ENCODE data around the gene PTX4.

PTX4 gene

DNA sequence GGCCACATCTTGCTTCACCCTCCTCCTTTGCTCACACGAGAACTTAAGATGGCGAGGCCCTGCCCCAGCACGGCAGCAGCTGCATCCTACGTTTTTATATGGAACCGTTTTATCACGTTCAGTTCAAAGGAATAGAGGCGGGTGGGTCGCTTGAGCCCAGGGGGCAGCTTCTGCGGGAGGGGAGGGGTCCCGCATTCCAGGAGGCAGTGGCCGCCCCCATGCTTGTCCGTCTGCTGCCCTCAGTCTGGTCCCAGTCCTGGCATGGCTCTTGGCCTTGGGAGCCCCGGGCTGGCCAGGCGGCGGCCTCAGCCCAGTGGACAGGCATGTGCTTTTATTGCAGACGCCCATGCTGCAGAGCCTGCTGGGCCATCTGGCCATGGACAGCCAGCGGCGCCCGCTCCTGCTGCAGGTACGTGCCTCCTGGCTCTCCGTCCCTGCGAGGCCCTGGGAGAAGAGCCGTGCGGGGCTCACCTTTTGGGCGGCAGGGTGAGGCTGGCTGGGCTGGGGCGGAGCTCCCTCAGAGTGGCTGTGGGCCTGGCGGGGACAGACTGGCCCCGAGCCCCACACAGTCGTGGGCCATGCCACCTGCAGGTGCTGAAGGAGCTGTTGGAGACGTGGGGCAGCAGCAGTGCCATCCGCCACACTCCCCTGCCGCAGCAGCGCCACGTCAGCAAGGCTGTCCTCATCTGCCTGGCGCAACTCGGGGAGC, 11.2 kb upstream of the PTX4 start:
- DNase-seq = no peak

DNA sequence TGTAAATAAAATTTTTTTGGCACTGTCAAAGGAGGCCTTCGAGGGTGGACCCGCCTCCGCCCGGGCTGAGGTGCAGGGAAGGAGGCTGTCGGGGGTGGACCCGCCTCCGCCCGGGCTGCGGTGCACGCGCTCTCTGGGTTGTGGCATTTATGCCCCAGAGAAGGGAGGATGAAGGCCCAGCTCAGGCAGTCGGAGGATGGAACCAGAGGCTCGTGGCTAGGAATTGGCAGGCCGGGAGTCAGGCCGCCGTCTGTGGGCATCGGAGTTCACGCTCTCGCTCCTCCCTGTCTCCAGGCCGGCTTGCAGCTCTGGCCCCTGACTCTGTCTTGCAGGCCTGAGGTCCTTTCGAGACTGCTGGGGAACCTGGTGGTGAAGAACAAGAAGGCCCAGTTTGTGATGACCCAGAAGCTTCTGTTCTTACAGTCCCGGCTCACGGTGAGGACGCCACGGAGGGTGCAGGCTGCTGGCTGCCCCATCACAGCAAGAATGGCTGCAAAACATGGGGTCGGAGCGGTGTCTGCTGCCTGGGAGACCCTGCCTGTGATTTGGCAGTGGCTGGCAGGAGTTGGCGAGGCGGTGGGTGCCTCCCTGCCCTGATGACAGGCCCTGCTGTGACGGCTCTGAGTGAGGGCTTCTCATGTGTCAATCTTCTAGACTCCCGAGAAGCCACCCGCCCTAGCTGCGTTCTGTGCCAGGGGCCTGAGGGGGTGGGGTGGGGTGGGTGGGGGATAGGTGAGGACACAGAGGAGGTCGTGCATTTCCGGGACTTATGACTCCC, 10.3 kb upstream of the PTX4 start:
- no peak for DNase-seq

DNA sequence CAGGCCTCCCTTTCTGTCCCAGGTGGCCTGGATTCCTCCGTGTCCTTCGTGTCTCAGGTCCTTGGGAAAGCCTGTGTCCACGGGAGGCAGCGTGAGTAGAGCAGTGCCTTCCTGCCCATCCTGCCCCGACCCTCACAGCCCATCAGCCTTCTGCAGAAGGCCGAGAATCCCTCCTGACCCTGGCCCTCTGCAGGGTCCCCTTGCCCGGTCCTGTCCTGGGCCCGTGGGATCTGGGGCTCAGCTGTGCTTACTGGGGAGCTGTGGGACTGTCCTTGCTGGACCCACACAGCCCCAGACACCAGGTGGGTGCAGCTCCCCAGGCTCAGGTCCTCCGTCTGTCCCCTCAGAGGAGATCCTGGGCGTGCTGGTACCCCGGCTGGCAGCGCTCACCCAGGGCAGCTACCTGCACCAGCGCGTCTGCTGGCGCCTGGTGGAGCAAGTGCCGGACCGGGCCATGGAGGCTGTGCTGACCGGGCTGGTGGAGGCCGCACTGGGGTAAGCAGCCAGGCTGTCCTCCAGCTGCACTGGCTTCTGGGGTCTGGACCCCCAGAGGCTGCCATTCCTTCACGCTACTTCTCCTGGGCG, 8.4 kb upstream of the PTX4 start:
- DNase-seq = no peak

DNA sequence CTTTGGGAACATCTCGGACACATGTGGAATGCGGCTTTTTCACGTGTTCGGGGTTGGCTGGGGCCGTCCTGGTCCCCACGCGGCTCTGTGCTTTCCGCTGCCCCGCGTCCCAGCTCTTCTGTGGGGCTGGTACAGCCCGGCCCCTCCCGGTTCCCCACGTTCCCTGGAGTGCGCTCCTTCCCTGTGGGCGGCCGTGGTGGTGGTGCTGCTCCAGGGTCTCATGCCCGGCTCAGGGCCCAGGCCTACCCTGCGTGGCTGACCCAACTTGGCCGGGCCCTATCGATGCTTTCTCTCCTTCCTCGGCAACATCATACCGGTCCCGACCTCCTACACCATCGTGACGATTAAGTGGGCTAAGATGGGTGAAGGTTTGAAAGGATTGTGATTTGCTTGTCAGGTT, 7.7 kb upstream of the PTX4 start:
- DNase-seq = no peak

DNA sequence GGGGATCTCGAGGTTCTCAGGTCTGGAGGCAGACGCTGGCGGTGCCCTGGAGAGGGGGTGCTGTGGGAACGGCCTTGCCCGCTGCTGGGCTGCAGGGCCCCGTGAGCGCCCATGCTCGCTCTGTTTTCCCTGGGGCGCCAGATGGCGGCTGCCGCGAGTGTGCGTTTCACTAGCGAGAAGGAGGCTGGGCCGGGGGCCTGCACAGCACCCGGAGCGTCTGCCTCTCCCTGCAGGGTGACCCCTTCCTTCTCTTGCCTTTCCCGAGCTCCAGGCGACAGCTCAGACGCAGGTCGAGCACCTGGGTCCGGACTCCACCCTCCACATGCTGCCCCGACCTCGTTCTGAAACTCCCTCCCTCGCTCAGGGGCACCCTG, 7.1 kb upstream of the PTX4 start:
- DNase-seq = no peak

DNA sequence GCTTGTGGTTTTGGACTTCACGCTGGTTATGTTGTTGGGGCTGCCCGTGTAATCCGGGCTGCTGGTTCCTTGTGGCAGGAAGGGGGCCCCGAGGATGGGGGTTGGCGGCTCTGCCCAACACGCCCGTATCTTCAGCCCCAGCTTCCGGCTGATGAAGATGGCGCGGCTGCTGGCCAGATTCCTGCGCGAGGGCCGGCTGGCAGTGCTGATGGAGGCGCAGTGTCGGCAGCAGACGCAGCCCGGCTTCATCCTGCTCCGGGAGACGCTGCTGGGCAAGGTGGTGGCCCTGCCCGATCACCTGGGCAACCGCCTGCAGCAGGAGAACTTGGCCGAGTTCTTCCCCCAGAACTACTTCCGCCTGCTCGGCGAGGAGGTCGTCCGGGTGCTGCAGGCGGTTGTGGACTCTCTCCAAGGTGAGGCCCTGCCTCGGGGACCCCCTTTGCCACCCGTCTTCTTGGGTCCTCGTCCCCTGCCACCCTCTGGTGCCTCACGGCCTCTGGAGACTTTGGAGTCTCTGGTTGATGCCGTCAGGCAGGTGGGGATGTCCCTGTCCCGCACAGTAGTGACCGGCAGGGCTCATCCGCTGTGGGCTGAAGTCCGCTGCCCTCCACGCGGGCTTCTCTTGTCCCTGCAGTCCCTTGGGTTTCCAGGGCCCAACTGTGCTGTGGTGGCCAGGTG, 6.6 kb upstream of the PTX4 start:
- no peak for DNase-seq

DNA sequence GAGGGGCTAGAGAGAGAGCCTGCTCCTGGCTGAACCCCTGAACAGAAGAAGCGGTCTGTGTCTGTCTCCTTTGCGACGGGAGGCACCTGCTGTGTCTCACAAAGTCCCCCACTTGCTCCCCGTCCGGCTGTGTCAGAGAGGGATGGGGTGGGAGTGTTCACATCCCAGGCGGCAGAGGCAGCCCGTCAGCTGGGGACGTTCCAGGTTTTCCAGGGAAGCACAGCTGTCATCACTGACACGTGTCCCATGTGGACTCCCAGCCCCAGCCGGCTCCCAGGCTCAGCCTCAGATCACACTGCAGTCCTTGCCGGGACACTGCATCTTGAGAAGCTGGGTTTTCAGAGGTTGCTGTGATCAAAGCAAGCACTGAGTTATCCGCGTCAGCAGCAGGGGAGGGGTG, 6.0 kb upstream of the PTX4 start:
- no peak for DNase-seq

DNA sequence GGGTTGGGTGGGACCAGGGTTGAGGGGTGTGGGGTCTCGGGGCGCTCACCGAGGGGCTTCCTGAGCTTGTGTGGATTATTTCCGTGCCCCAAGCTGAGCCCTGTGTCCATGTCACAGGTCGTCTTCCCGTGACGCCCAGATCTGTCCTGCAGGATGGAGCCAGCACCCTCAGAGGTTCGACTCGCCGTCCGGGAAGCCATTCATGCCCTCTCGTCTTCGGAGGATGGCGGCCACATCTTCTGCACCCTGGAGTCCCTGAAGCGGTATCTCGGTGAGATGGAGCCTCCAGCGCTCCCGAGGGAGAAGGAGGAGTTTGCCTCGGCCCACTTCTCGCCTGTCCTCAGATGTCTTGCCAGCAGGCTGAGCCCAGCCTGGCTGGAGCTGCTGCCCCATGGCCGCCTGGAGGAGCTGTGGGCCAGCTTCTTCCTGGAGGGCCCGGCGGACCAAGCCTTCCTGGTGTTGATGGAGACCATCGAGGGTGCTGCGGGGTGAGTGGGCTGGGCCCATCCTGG, 5.4 kb upstream of the PTX4 start:
- DNase-seq = no peak

DNA sequence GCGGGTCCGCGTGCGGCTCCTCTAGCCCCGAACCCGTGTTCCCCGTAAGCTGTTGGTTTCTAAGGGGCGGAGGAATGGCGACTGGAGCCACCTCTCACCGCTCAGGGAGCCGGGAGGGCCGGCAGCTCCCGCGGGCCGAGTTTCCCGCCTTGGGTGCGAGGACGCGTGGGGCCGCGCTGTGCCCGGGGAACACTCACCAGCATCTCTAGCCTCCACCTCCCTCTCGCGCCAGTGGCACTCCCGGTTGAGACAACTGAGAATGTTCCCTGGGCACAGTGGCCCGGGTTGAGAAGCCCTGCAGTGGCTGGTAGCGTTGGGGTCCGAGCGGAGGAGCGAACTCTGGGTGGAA, 5.0 kb upstream of the PTX4 start:
- no peak for DNase-seq

DNA sequence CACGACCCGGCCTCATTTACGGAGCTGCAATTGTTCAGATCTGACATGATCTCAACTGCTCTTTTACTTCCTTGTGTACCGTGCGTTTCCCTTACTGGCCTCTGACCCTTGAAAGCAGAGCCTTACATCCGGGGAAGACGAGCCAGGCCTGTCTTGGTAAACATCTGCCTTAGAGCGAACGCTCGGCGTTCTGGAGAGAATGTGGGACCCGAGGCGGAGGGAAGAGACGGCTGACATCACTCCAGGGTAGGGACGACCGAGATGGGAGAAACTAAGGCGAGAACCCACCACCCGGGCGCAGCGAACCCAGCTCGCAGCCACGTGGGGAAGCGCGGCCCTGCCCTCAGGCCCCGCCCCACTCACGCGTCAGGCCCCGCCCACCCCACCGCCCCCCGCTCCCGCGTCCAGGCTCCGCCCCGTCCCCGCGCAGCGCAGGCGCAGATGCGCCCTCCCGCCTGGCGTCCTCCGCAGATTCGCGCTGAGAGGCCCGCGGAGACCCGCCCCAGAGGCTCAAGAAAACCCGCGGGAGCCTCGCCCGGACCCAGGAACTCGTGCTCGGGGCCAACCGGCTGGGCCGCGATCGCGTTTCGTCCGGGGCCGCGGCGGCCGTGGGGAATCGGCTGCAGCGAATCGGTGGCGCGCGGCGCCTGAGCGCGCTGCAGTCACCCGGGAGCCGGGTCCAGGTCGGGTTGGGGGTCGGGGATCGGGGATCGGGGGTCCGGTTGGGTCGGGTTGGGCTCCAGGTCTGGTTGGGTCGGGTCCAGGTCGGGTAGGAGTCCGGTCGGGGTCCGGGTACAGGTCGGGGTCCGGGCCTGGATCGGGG, 4.4 kb upstream of the PTX4 start, which contains the start of gene TELO2:
Gene TELO2 (plus strand): TSS at position 438 of the 823 bp plus-strand sequence. CDS start 922 bp downstream, outside the sequence.
- peak; percentile 89 for DNase-seq

DNA sequence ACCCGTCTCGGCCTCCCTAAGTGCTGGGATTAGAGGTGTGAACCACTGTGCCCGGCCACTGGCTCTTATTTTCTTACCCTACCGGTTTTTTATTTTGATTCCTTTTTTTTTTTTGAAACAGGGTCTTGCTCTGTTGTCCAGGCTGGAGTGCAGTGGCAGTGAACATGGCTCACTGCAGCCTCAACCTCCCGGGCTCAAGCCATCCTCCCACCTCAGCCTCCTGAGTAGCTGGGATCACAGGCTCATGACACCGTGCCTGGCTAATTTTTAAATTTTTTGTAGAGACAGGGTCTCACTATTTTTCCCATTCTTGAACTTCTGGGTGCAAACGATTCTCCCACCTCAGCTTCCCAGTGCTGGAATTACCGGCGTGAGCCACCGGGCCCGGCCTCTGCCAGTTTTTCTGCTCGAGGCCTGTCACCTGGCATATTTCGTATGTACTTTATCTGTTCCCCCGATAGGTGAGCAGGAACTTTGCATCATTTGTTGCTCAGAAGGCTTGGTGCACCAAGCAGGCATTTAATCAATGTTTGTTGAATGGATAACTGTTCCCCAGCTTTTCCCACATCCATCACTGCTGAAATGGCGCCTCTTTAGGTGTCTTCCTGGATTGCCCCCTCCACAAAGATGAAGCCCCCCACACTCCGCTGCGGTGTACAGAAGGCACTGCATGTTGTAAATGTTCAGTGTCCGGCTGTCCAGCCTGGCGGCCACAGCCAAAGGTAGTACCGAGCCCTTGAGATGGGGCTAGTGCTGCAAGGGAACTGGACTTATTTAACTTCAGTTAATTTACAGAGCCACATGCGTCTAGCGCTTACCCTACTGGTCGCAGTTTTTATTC, 3.6 kb upstream of the PTX4 start:
- DNase-seq = no peak

DNA sequence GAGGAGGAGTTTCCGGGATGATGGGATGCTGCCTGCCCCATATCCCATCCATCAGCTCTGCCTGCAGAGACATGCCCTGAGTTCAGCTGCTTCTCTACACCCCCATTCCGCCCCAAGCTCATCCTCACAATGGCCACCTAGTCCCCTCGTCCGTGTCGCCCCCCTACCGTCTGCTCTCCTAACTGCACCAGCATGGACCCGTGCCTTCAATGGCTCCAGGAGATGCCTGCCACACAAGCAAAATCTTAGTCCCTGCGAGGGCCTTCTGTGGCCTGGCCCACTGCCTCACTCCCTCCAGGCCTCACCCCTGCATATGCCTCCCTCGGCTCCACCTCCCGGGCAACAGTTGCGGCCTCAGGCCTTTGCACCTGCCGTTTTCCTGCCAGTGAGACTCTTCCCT, 2.6 kb upstream of the PTX4 start:
- DNase-seq = no peak

DNA sequence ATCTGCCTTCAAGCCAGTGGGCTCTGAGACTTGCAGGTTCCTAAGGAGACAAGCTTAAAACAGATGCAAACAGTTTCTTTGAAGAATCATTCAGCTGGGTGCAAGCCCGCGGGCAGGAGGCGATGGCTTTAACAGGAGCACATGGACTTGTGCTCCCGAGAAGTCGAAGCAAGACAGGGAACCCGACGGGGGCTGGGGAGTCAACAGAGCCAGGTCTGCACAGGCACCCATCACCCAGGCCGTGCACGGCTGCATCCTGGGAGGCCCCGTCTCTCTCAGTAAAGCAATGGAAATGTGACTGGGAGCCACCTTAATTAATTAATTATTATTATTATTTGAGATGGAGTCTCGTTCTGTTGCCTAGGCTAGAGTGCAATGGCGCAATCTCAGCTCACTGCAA, 333 bp upstream of the PTX4 start:
- no peak for DNase-seq

DNA sequence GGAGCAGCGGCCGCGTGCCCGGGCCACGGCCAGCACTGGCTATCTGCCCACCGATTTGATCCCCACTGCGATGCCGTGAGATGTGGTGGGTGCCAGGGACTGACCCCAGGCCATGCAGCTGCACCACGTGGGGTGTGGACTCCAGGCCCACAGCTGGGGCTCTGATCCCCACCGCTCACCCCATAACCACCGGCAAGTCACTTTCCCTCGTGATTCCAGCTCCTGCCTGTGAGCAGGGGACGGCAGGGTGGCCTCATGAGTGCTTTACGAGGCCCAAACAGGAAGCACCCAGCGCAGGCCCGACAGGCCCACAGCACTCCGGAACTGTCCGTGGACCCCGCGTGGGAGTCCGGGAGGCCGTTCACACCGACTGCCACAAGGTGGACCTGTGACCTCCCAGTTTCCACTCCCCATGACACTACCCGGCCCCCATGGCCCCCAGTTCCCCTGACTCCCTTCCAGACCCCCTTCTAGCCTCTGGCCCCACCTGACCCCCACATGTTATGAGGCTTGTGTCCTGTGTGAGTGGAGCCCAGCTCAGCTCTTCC, 616 bp downstream of the PTX4 start:
- DNase-seq = no peak

DNA sequence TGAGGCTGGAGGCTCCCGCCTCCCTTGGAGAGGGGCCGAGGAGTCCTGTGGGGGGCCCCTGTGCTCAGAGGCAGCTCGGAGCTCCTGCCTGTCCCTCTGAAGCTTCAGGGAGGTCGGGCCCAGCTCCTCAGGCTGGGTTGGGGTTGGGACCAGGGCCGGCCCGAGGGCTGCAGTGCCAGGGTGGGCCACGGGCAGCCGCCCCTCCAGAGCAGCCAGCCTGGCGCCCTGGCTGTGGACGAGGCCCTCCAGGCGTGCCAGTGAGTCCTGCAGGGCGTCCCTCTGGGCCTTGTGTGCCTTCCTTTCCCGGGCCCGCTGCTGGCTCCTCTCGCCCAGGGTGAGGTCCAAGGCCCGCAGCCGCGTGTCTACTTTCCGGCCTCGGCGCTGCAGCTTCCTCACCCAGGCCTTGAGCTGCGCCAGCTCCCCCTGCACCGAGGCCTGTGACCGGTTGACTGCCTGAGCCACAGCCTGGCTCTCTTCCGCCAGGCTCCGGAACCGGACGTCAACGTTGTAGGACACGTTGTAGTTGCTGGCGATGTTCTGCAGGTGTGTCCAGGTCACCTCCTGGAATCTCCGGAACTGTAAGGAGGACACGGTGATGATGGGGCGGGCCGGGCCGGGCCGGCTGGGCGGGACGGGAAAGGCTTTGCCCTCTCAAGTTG, 1.2 kb downstream of the PTX4 start:
- no peak for DNase-seq

DNA sequence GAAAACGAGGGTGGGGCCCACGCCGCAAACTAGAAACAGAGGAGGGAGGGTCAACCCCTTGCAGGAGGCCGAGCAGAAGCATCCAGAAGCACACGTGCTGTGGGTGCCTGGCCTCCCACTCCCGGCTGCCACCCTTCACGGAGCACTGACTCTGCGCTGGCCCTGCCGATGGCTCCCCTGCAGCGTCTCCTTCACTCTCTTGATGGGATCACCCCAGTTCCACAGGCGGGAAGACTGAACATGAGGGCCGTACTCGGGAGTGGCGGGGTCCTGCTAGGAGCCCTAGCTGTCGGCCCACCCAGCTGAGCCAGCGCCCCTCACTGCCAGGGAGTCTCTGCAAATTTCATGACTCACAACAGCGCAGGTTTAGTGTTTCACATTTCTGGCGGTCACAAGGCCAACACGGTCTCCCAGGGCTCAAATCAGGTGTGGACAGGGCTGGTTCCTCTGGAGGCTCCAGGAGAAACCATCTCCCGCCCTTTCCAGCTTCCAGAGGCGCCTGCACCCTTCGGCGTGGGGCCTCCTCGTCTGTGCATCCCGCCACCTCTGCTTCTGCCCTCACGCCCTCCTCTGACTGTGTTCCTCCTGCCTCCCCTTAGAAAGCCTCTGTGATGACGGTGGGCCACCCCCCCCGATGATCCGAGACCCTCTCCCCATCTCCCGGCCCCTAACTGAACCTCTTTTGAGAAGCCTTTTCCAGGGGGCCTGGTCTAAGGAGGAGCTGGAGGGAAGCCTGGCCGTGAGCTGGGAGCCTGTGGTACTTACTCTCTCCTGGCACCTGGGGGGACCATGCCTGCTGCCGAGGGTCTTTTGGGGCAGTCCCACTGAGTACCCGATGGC, 2.0 kb downstream of the PTX4 start:
- no peak for DNase-seq

DNA sequence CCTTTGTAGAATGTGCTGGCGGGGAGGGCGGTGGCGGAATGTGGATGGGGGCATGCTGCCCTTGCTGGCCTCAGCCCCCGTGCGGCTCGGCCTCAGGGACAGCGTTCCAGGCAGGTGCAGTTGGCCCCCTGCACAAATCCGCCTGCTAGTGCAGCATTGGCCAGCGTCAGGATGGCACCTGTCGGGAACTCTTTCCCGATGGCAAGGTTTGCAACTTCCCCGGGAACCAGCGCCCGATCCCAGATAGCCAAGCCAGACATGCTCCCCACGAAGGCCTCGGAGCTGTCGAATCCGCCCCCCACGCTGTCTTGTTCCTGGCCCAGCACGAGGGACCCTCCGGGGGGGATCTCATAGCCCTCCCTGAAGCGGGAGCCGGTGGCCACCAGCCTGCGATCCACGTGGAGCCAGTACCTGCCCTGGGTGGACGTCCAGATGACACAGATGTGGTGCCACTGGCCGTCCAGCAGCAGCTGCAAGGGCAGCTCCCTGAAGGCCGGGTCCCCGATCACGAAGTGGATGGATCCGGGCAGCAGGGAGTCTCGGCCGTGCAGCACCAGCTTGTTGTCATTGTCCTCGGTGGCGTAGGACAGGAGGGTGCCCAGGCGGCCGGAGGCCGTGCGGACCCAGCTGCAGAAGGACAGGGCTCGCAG, 2.8 kb downstream of the PTX4 start:
- no peak for DNase-seq

DNA sequence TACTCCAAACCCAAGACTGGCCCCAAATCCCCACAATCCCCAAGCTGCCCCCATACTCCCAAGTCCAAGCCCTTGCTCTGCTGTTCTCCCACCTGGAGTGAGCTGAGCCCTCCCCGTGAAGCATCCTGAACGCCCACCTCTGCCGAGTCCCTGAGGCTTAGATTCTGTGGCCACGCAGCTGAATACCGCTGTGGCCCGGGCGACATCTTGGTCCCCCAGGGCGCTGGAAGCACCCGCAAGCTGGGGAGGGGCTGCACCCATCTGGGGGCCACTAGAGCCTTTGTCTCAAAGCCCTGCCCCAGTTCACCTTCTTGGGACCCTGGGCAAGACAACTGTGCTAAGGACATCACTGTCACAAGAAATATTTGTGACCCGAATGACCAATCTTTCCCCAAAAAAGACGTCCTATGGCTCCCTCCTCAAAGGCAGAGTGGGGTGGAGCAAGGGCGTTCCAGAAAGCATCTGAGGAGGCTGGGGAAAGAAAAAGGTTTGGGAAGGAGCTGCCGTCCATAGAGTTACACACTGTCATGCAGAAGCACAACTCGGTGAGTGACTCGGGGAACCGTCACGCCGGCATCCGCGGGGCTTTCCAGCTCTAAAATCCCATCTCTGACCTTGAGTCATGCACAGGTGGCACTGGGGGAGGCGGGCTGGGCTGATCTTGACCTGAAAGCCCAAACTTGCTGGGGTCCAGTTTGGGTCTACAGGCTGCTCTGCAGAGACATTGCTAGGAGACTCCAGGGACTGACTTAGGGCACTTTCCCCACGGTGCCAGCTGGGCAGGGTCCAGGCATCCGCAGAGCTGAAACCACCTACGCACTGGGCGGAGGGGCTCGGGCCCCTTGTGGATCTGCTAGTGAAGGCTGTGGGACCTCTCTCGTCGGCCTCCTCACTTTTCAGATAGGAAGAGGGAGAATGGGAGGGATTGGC, 6.6 kb downstream of the PTX4 start:
- no peak for DNase-seq
